ENCODE results near the gene TRIP10.
"Not testable (repeated sequence)": the region's sequence is repeated elsewhere in the genome, so short reads cannot be mapped to it uniquely, and the experiment has no call there.

Gene TRIP10

GRCh38 chr19:6708346-6708745 lies 31.1 kb upstream of the TRIP10 start:
- Histone ChIP-seq H3K27me3 (peaks cover 0 to 50% of the 10 kb centered on the region in 2 donors), H3K9me3 (no peaks in the 10 kb centered on the region), H3K27ac (no peak overlapping the region), H3K36me3 (peaks cover 0 to 5% (median 0%) of the 10 kb centered on the region in 3 donors), H3K4me3 (no peak overlapping the region), H3K4me1 (no peaks in the 10 kb centered on the region)
- TF ChIP-seq, protein P1, sequence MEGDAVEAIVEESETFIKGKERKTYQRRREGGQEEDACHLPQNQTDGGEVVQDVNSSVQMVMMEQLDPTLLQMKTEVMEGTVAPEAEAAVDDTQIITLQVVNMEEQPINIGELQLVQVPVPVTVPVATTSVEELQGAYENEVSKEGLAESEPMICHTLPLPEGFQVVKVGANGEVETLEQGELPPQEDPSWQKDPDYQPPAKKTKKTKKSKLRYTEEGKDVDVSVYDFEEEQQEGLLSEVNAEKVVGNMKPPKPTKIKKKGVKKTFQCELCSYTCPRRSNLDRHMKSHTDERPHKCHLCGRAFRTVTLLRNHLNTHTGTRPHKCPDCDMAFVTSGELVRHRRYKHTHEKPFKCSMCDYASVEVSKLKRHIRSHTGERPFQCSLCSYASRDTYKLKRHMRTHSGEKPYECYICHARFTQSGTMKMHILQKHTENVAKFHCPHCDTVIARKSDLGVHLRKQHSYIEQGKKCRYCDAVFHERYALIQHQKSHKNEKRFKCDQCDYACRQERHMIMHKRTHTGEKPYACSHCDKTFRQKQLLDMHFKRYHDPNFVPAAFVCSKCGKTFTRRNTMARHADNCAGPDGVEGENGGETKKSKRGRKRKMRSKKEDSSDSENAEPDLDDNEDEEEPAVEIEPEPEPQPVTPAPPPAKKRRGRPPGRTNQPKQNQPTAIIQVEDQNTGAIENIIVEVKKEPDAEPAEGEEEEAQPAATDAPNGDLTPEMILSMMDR (IDR thresholded peaks at IDR 0.05), result no peak
- intact Hi-C loops (cut with DNase I; ENCODE audit: low total_unique reads), result no loop called here
- DNase-seq, result no peak

- H3K27me3 ChIP-seq, result peaks cover 0 to 50% of the 10 kb centered on the region in 2 donors
- DNase-seq; intact Hi-C loops (cut with DNase I; ENCODE audit: low total_unique reads): not testable (repeated sequence)
Observed at GRCh38 chr19:6708913-6709312, 30.6 kb upstream of the TRIP10 start.

DNA sequence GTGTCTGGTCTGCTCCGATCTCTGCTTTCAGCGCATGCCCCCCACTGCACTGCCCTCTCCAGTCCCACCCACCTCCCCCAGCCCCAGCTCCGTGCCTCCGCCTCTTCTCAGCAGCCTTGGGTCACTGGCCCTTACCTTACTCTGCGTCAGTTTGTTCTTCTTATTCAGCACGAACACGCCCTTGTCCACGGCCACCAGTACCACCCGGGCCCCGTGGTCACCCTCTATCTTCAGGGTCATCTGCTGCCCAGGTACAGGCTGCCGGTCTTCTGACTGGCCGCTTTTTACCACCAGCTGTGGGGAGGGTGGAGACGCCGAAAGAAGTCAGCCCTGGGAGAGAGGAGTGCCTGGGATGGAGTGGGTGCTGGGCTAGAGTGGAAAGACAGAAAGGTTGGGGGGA lies 29.9 kb upstream of the TRIP10 start:
- Histone ChIP-seq H3K4me3 (no peak overlapping the region), H3K9me3 (no peaks in the 10 kb centered on the region), H3K4me1 (no peaks in the 10 kb centered on the region), H3K36me3 (peaks cover 0 to 5% (median 0%) of the 10 kb centered on the region in 3 donors), H3K27me3 (peaks cover 0 to 52% of the 10 kb centered on the region in 2 donors), H3K27ac (no peak overlapping the region)
- intact Hi-C loops (cut with DNase I; ENCODE audit: low total_unique reads), result no loop called here
- TF ChIP-seq, protein P1 (IDR thresholded peaks at IDR 0.05), result no peak
- no peak for DNase-seq

More at GRCh38 chr19:6708913-6709312, 30.6 kb upstream of the TRIP10 start:
- not testable (repeated sequence) for H3K4me1 ChIP-seq, H3K9me3 ChIP-seq, H3K27ac ChIP-seq, H3K4me3 ChIP-seq, H3K36me3 ChIP-seq

DNA sequence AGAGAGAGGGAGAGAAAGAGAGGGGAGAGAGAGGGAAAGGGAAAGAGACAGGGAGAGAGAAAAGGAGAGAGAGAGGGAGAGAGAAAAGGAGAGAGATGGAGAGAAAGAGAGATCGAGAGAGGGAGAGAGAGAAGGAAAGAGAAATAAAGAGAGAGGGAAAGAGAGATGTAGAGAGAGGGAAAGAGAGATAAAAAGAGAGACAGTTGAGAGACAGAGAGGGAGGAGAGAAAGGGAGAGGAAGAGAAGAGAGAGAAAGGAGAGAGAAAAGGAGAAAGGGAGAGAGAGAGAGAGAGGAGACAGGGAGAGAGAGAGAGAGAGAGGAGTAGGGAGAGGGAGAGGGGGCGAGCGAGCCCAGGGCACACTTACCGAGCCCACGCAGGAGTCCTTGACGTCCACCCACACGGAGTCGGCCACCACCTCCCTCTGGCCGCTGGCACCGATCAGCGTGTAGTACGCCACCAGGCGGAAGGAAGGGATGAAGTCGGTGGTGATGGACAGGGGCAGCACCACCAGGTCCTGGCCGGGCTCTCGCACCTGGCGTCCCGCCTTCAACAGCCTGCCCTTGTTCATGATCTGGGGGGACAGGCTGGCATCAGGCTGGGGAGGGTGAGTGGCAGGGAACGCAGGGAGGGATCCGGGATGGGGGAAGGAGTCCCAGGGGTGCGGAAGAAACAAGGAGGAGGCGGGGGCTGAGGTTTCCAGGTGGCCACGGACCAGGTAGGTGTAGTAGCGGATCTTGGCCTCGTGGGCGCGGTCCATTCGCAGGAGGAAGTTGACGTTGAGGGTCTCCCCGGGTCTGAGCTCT lies 29.0 kb upstream of the TRIP10 start:
- Histone ChIP-seq H3K4me3 (no peak overlapping the region), H3K27ac (no peak overlapping the region), H3K4me1 (no peaks in the 10 kb centered on the region), H3K27me3 (peaks cover 0 to 53% of the 10 kb centered on the region in 2 donors), H3K36me3 (peaks cover 0 to 5% (median 0%) of the 10 kb centered on the region in 3 donors), H3K9me3 (no peaks in the 10 kb centered on the region)
- TF ChIP-seq, protein P1 (IDR thresholded peaks at IDR 0.05), result no peak
- intact Hi-C loops (cut with DNase I; ENCODE audit: low total_unique reads), result no loop called here
- DNase-seq, result no peak

DNA sequence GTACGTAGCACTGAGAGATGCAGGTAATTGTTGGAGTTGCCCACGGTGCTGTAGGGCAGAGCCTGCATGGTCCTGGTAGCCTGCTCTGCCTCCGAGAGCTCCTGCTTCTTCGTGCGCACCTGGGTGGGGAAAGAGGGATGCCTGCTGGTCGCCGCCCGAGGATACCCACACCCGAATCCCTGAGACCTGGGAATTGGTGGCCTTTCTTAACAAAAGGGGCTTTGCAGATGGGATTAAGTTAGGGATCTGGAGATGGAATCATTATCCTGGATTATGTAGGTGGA lies 28.5 kb upstream of the TRIP10 start:
- no peak overlapping the region for H3K27ac ChIP-seq
- no peaks in the 10 kb centered on the region for H3K9me3 ChIP-seq
- peaks cover 0 to 5% (median 0%) of the 10 kb centered on the region in 3 donors for H3K36me3 ChIP-seq
- no peaks in the 10 kb centered on the region for H3K4me1 ChIP-seq
- no peak overlapping the region for H3K4me3 ChIP-seq
- TF ChIP-seq, protein P1 (IDR thresholded peaks at IDR 0.05), result no peak
- peaks cover 0 to 53% of the 10 kb centered on the region in 2 donors for H3K27me3 ChIP-seq
- intact Hi-C loops (cut with DNase I; ENCODE audit: low total_unique reads), result no loop called here
- no peak for DNase-seq

DNA sequence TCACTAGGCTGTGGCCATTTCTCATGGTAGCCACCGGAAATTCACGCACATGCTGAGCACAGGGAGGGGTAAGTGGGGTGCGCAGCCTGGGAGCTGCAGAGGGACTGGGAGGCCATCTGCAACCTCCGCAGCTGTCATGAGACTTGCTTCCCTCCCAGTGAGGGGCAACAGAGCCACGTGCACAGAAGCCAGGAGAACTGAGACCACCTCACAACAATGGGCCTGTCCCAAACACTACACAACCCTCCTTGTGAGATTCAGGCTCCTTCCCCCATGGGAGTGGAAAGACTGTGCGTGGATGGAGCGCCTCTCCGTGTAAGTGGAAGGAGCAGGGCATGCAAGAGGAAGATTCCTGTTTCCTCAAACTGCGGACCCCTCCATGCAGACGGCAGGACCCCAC lies 27.9 kb upstream of the TRIP10 start:
- no peak overlapping the region for H3K27ac ChIP-seq
- H3K4me3 ChIP-seq, result no peak overlapping the region
- no peak for DNase-seq
- intact Hi-C loops (cut with DNase I; ENCODE audit: low total_unique reads), result no loop called here
- peaks cover 0 to 54% of the 10 kb centered on the region in 2 donors for H3K27me3 ChIP-seq
- H3K9me3 ChIP-seq, result no peaks in the 10 kb centered on the region
- peaks cover 0 to 5% (median 0%) of the 10 kb centered on the region in 3 donors for H3K36me3 ChIP-seq
- TF ChIP-seq, protein P1 (IDR thresholded peaks at IDR 0.05), result no peak
- no peaks in the 10 kb centered on the region for H3K4me1 ChIP-seq

All from tibial artery (tissue), 4 donors.